HG03575 (cell line): ENCODE results near the gene ACTRT2.

Source experiments
- ATAC-seq: cut with Tn5 transposase; IDR thresholded peaks from one replicate; pipeline ENCODE4 v1.9.1; 2021; ENCODE audit not compliant: unreplicated experiment, insufficient number of reproducible peaks, low FRiP score; ENCODE audit errors: extremely low read depth

The ACTRT2 gene

DNA sequence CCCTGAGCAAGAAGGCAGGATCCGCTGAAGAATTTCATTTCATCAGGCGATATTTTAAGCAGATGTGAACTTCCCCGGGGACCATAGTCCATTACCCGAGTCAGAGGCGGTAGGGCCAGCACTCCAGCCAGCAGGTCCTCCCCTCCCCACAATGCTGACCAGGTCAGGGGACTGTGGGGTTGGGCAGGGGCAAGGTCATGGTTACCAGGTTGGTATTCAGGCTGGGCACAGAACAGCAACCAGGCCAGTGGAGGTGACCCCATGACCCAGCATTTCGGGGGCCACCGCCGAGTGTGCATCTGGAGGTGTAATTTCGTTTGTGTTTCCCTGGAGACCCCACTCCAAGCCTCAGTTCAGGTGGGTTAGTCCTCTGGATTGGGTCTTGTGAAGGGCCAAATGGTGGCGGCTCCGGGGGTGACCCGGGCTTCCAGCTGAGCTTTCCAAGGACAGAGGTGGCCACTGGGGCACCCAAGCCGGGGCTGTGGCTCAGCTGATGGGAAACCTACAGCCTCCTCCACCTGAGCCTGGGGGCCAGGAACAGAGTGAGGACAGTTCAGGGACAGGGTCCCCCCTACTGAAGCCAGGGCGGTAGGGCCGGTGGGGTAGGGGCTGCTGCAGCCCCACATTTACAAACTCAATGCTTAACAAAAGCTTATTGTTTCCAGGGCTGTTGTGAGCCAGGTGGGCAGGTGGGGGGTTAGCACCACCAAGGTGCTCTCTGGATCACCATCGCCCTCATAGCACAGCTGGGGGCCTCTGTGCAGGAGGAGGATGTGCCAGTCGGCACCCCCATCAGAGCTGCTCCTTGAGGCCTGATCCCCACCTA, 50.5 kb downstream of the ACTRT2 start:
- no peak for ATAC-seq
